GM12874 (cell line): Measurements from ENCODE around the gene GALNS.

Source experiments
- CTCF ChIP-seq: IDR thresholded peaks from 2 replicates; pipeline ENCODE4 v1.5.1; 2011; ENCODE audit warnings: low read depth, mild to moderate bottlenecking, control low read depth, low read length, moderate library complexity; ENCODE audit not compliant: insufficient read depth

Gene GALNS

GRCh38 chr16:88830783-88831182 lies 26.0 kb downstream of the GALNS start:
- no peak for TF ChIP-seq CTCF

- no peak for TF ChIP-seq CTCF
These were observed 26.5 kb downstream of the GALNS start for GRCh38 chr16:88830258-88830657.

- TF ChIP-seq CTCF: no peak
These were observed 28.0 kb downstream of the GALNS start for GRCh38 chr16:88828711-88829110.

GRCh38 chr16:88827727-88828126 lies 29.0 kb downstream of the GALNS start:
- TF ChIP-seq CTCF: no peak

GRCh38 chr16:88826070-88826840 lies 30.5 kb downstream of the GALNS start:
- no peak for TF ChIP-seq CTCF

GRCh38 chr16:88825146-88825545 lies 31.6 kb downstream of the GALNS start:
- TF ChIP-seq CTCF: no peak

GRCh38 chr16:88824256-88825077 lies 32.3 kb downstream of the GALNS start:
- no peak for TF ChIP-seq CTCF
